ENCODE data around the gene ITPR3.

Gene ITPR3

DNA sequence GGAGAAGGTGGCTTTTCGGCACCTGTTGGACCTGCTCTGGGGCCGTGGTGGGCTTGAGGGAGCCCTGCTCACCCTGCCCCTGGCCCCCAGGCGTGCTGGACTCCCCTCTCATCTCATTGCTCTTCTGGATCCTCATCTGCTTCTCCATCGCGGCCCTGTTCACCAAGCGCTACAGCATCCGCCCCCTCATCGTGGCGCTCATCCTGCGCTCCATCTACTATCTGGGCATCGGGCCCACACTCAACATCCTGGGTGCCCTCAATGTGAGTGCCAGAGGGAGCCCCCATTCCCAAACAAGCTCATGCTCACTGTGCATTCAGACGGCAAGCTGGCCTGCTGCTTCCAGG lies 68.0 kb downstream of the ITPR3 start:
- DNase-seq: no peak

DNA sequence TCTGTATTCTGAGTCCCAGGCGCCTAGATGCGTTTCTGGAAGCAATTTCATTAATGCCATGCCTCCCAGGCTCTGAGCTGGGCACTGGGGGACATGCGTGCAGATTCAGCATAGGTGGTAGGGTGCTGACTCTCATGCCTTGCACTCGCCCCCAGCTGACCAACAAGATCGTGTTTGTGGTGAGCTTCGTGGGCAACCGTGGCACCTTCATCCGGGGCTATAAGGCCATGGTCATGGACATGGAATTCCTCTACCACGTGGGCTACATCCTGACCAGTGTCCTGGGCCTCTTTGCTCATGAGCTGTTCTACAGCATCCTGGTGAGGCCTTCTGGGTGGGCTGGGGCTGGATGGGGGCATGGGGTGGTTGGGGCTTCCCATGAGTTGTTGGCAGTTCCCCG lies 68.8 kb downstream of the ITPR3 start:
- no peak for DNase-seq

DNA sequence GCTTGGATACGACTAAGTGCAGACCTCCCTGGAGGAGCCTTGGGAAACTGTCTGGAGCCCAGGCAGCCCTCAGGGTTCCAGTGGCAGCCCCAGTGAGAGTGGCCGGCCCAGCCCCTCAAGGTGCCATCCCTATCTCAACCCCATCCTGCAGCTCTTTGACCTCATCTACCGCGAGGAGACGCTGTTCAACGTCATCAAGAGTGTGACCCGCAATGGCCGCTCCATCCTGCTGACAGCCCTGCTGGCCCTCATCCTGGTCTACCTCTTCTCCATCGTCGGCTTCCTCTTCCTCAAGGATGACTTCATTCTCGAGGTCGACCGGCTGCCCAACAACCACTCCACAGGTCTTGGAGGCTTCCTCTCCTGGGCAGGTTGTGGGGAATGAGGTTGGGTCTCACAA lies 69.6 kb downstream of the ITPR3 start:
- DNase-seq: no peak

DNA sequence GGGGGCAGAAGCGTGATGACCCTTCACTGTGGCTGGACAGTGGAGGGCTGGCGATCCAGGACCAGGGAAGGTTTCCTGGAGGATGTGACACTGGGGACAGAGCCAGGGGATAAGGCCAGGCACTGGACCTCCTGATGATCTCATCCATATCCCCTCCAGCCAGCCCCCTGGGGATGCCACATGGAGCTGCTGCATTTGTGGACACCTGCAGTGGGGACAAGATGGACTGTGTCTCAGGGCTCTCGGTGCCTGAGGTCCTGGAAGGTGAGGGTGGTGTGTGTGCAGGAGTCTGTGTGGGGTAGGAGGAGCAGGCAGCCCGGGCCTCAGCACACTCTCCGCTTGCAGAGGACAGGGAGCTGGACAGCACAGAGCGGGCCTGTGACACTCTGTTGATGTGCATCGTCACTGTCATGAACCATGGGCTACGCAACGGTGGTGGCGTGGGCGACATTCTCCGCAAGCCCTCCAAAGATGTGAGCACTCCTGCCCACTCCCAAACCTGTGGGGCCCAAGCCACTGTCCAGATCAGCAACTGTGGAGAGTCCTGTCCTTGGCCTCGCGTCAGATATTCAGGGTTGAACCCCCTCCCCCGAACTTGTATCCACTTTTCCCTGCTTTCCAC lies 70.4 kb downstream of the ITPR3 start:
- no peak for DNase-seq

DNA sequence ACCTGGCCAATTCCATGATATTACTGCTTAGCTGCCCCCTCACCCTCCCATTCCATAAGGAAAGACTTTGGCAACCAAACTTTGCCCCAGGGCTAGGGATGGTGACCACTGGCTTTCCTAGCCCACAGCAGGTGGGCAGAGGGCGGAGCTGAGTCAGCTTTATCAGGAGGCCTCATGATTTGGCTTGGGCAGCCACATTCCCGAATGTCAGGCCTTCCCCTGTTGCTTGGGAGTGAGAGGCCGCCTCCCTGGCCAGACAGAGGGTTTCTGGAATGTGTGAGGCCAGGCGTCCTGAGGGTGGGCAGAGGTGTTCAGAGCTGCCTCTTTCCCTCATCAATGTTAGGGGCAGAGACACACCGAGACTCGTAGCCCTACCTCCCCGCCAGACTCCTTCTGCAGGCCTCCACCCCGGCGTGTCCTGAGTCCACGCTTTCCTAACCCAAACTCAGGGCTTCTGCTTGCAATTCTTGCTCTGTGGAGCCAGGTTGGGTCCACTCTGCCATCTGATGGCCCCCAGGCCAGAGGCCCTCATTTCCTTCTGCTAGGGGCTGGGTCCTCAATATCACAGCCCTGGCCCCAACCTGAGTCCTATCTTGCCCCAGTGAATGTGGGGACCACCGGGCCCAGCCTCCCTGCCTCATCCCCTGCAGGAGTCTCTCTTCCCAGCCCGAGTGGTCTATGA lies 71.1 kb downstream of the ITPR3 start:
- no peak for DNase-seq

DNA sequence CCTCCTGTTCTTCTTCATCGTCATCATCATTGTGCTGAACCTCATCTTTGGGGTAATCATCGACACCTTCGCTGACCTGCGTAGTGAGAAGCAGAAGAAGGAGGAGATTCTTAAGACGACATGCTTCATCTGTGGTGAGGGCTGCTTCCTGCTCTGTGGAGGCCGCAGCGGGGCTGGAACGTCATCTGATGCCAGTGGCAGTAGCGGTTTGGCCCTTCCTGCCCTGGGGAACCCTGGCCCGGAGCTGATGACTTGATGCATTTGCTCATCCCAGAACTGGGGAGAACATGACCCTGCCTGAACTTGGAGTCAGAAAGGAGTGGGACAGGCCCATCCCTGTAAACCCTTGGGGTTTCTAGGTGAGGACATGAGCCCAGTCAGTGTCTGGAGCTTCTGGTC lies 71.6 kb downstream of the ITPR3 start:
- DNase-seq: no peak

DNA sequence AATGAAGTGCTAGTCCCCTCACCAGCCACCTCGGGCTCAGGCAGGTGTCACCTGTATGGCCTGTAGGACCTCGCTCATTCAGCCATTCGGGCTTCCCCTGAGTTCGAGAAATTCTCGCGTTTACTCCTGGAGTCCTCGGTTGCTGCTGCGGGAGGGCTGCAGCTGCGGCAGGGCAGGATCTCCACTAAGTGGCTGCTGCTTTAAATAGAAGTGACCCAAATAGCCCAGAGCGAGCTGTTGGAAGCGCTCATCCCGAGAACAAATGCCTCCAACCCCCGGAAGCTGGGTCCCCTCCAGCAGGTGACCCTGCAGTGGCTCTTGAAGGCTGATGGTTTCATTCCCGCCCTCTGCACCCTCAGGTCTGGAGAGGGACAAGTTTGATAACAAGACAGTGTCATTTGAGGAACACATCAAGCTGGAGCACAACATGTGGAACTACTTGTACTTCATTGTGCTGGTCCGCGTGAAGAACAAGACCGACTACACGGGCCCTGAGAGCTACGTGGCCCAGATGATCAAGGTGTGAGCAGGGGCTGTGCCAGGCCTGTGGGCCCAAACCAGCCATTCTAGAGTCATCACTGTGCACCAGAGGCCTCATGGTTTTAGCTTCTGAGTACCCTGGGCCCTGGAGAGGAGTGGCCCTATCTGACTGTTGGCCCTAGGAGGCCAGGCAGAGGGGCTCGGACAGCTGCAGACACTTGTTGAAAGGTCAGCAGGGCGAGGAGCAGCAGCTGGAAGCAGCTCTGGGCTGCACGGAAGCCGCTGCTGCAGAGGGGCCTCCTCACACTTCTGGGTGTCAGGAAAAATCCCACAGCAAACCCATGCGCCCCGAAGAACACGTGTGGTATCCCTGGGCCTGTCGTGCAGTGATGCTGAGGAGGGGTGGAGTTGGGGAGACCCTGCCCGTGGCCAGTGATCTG lies 72.3 kb downstream of the ITPR3 start:
- no peak for DNase-seq

DNA sequence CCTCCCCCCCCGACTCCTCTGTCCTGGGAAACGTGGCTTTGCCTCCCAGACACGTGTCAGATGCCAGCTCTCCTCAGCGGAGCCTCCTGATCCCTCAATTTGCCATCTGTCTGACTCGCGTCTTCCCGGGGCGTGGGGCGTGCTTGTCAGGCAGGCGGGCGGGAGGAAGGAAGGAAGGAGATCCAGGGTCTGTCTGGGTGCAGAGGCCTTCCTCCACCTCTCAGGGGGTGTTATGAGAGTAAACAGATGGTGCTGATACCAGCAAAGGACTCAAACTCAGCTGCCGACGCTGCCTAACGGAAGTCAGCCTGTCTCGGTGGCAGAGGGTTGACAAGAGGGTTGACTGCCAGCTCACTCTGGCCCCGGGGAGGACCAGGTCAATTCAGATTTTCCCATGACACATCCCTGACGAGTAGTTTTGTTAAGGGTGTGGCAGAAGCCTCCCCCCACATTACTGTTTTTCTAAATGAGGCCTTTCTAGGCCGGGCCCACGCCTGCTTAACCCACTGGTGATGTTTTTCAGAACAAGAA lies 73.3 kb downstream of the ITPR3 start:
- DNase-seq: no peak

DNA sequence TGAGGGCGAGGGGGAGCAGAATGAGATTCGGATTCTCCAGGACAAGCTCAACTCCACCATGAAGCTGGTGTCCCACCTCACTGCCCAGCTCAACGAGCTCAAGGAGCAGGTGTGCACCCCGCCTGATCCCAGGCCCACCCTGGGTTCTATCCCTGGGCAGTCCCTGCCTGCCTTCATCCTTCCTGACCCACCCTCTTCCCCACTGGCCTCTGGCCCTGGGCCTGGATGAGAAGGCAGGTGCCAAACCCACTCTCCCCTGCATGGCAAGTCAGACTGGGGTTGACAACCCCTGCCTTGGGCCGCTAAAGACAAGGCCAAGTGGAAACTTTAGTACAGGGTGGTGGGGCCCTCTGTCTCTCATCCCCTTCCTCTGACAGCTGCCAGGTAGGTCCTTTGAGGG lies 73.9 kb downstream of the ITPR3 start:
- DNase-seq: no peak

DNA sequence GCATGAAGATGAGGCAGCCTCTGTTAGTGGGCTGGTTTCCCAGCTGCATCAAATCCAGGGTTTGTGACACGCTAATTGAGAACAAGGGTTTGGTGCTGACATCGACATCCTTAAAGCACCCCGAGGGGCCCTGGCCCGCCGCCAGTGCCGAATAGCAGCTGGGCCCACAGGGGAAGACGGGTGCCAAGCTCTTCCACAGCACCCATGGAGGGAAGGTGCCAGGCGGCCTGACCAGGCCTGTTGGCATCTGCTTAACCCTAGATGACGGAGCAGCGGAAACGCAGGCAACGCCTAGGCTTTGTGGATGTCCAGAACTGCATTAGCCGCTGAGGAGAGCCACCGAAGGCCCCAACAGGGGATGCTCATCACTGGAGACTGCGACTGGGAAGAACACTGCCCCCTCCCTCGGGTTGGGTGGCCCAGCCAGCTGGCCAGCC lies 74.3 kb downstream of the ITPR3 start:
- no peak for DNase-seq

DNA sequence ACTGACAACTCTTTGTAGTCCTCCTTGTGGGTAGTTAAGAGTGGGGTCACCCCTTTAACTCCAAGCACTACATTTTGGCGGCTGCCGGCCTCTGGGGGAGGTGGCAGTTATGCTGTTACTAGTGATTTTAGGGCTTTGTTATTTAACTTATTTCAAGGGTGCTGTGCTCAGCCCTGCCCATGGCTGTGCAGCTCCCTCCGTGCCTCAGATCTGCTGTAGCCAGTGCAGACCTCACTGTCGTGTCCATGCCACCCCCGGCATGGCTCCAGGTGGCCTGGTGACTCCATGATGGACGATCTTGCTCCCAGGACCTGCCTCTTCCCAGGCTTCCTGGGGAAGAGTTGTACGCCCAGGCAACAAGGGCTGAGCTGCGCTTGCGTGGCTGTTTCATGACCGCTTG lies 75.0 kb downstream of the ITPR3 start:
- no peak for DNase-seq

DNA sequence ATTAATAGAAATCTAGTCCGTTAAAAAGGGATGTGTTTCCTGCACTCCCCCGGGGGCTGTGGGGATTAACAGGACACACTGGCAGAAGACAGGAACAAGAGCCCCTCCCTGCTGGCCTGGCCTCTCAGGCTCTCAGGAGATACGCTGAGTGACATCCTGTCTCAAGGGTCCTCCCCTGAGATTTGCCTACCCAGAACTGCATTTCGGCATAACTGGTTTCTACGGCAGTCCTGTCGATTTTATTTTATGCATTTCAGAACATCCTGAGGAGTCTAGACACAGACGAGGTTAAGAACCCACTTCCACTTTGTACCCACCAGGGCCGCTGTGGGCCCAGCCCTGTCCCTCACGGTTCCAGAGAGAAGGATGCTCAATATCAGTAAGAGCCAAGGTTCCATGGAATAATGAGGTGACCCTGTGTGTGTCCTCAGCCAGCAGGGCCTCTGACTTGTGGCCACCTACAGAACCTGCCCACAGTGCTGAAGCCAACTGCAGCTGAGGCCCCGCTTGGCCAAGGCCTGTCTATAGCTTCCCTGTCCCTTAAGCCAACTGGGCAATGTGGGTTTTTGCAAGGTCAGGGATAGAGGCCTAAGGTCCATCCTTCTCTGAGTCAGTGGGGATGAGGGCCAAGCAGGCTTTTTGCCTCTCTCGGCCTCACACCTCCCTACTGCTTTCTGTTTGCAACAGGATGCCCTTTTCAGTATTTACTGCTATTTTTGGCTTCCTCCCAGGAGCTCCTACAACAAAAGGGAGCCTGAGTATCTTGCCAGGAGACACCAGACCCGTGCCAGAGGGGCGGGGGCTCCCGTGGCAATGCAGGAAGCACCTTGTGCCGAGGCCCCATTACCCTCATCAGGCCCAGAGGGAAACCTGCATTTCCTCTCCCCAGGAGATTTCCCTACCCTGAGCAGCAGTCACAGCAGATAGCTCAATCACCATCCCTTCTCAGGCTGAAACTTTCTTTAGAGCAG lies 75.7 kb downstream of the ITPR3 start:
- DNase-seq: no peak

DNA sequence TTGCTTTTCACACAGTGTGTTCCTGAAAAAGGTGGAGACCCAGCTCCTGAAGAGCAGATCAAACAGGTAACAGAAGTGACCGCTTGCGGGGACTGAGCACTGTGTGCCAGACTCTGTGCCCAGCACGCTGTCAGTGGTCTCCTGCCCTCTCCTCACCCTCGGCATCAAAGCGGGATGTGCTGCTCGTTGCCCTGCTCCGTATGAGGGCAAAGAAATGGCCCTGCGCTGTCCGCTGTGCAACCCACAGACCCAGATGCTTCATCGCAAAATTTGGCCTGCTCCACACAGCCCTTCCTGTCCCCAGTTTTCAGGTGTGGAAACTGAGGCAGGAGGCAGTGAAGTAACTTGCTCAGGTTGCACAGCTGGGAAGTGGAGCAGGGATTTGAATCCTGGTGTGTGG lies 76.7 kb downstream of the ITPR3 start:
- no peak for DNase-seq

DNA sequence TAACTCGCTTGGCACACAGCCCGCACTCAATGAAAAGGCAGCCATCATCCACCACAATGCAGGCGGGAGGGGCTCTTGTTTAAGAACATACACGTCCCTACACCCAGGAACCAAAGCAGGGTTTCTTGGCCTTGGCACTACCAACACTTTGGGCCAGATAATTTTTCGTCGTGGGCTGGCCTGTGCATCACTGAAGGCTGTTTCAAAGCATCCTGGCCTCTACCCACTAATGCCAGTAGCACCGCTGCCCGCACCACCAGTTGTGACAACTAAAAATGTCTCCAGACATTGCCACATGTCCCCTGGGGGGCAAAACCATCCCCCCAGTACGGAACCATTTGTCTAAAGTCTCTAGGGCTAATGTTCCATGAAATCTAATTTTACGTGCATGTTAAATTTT lies 77.4 kb downstream of the ITPR3 start:
- no peak for DNase-seq

DNA sequence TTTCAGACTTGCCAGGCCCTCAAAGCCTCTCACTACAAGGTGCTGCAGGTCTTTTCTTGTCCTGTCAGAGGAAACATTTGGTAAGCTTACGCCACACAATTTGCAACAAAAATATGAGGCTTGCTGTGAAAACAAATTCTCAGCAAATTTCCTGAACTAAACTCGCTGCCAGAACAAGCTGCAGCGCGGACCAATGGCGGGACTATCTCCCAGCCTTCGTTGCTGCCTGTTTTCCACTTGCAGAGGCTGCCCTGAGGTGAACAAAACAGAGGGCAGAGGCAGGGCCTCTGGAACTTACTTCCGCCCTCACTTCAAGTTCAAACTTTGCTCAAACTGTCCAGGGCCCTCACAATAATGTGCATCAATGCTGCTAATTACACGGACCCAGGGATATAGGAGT lies 78.0 kb downstream of the ITPR3 start:
- DNase-seq: no peak

DNA sequence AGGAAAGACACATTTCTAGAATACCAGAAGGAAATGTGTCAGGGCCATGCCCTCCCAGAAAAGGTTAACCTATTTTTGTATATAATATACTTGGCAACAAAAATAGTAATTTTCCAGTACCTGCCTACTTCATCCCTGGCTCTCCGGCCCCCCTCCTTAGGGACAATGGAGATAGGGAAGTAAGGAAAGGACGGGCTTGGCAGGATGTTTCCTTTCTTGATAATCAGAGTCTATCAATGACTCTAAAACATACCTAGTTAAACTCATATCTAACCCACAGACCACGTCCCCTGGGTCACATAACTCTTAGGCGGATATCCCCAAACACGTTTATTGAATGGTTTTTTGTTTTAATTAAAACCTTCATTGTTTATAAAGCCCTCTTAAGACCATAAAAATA lies 78.6 kb downstream of the ITPR3 start:
- DNase-seq: no peak

DNA sequence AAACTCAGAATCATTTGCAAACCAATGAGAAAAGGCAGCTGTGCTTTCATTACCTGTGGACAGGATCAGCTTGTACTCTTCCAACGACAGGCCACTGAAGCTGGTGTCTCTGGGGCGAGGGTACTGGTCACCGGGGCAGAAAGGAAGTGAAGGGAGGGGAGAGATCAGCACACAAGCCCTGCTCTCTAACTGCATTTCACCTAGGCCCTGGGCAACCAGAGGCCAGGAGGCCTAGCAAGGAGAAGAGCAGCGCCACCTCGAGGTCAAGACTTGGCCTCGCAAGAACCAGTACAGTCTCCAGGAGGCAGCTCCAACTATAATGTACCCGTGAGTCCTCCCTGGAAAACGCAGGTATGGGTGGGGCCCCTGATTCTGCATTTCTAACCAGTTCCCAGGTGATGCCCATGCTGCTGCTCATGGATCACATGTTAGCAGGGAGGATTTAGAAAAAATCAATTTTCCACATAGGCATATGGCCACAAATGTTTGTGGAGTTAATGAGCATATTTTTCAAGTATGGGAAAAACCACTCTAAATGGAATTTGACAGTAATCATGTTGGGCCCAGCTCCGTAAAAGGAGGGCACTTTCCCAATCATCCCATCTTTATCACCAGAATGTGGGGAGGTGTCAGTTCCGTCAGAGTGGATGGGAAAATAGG lies 79.4 kb downstream of the ITPR3 start:
- DNase-seq: peak in 1 of 2 experiments; percentile 46

DNA sequence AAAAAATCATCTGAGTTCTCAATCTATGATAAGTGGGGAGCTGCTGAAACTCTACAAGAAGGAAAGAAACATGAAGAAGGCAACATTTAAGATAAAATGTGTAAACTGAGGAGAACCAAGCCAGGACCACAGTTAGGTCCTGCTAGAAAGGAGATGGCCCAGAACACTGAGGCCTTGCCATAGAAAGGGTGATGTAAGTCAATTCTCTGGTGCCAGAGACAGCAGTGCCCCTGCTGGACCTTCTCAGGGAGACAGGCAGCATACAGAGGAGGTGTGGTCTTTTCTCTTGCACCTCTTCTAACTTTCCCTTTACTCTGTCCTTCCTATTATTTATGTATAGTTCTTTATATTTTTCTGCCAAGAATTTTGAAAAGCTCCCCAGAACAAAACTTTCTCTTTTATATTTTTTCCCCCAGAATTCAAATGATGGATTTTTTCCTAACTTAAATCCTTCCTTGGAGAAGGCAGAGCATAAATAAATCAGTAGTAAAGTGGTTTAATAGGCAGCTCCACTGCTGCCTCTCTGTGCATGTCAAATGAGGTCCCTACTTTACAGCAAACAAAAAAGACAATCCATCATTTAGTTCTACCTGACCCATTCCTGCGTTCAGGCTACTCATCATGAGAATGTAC lies 81.3 kb downstream of the ITPR3 start:
- DNase-seq: peak in 1 of 2 experiments; percentile 8

DNA sequence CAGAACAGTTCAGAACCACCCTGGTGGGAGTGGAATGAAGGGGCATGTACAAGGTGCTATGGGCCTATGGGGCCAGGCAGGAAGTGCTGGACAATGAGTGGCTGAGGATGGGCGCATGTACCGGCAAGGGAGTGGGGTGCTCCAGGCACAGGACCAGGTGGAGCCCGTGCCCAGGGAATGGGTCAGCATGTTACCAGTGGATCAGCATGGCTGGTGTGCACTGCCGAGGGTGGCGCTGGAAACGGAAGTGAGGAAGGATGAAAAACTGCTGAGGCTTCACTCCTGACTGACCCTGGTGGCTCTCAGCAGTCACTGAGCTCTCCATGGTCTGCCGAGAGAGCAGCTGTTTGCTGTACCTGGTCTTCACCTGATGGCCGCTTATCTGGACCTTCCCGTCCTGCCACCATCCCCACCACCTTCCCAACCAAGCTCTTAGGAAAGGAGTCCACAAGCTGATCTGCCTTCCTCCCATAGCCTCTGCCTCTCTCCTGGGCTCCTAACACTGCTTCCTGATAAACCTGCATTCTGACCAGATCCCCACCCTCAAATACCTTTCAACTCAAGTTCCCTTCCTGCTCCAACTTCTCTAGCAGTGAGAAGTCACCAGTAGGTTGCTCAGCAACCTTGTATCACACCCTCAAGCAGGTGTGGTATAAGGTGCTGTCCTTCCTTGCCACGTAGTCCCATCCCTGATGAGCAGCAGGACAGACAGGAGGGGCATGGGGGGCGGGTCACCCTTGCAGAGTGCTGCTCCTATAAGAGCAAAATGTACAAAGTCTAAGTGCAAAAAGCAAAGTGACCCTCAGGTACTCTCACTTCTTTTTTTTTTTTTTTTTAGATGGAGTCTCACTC lies 83.3 kb downstream of the ITPR3 start:
- DNase-seq: no peak

DNA sequence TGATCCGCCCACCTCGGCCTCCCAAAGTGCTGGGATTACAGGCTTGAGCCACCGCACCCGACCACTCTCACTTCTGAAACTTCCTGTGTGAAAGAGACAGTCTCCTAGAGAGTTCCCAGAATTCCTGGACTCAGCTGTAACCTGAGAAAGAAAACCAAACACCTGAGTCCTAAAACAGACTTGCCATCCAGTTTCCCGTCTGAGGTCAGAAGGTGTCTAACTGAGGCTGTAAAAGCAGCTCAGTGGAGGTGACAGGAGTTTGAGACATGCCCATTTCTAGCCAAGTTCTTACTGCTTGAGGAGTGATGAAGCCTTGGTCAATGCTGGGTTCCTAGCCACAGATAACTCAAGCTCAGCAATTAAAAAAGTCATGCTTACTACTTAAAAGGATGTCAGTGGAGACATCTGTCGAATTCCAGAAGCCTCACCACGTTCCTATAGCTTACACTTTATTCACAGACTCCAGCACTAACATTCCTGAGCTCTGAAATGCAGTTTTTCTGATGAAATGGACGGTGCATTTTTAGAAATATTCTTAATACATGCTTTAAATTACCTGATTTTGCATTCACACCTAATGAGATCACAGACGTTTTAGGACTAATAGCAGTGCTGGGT lies 84.3 kb downstream of the ITPR3 start:
- DNase-seq: no peak
